SK-N-SH (cell line): ENCODE data around the gene LHFPL4.

Source experiments
- CTCF ChIP-seq: fragments of 200-600 bp; sonication (generic); IDR thresholded peaks from 2 replicates; pipeline ENCODE4 v1.6.1; 2017; ENCODE audit warnings: antibody characterized with exemption, mild to moderate bottlenecking, moderate library complexity
- FOXM1 ChIP-seq: IDR thresholded peaks from 2 replicates; pipeline ENCODE4 v1.4.0; 2012; ENCODE audit warnings: low read depth, mild to moderate bottlenecking
- SMC3 ChIP-seq: IDR thresholded peaks from 2 replicates; pipeline ENCODE4 v1.6.1; 2012; ENCODE audit warnings: low read depth, low read length, improper control_type of control experiment
- TCF12 ChIP-seq: IDR thresholded peaks from 2 replicates; pipeline ENCODE4 v1.4.0; 2012

- TF ChIP-seq TCF12 (no peak), CTCF (no peak), FOXM1 (no peak), SMC3 (no peak)
Observed at GRCh38 chr3:9450991-9451390, 102.6 kb downstream of the LHFPL4 start.
